ENCODE results near the gene IGLL5. TPM values are rescaled to one million over a fixed set of nuclear protein-coding genes. Genes with fewer than 3 reads are reported as not detected.

IGLL5 gene
- total and polyA plus RNA-seq, 2 experiments from 2014 or later: not detected

DNA sequence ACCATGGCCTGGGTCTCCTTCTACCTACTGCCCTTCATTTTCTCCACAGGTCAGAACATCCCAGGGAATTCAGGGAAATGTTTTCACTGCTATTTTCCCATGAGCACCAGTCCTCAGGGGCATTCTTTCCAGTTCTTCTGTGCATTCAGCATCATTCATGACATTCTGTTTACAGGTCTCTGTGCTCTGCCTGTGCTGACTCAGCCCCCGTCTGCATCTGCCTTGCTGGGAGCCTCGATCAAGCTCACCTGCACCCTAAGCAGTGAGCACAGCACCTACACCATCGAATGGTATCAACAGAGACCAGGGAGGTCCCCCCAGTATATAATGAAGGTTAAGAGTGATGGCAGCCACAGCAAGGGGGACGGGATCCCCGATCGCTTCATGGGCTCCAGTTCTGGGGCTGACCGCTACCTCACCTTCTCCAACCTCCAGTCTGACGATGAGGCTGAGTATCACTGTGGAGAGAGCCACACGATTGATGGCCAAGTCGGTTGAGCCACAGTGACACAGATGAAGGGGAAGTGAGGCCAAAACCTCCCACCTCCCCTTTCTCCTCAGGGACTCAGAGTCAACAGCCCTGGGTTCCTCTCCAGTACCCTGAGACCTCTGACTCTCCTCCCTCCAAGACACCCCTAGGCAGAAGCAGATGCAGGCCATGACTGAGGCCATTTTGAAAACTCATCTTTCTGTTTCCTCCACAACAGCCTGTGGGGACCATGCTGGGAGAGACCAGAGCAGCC lies 15.9 kb upstream of the IGLL5 start:
- no peak overlapping the region for H3K27ac ChIP-seq
- no peaks in the 10 kb centered on the region for H3K27me3 ChIP-seq
- H3K36me3 ChIP-seq: no peaks in the 10 kb centered on the region
- no peak for DNase-seq (ENCODE audit: low read depth in 1 of 2, low spot score in 1 of 2)
- H3K9me3 ChIP-seq (ENCODE audit: low read depth): no peaks in the 10 kb centered on the region
- H3K4me3 ChIP-seq: no peak overlapping the region
- H3K4me1 ChIP-seq (ENCODE audit: low read depth): no peaks in the 10 kb centered on the region
- TF ChIP-seq, protein P1, sequence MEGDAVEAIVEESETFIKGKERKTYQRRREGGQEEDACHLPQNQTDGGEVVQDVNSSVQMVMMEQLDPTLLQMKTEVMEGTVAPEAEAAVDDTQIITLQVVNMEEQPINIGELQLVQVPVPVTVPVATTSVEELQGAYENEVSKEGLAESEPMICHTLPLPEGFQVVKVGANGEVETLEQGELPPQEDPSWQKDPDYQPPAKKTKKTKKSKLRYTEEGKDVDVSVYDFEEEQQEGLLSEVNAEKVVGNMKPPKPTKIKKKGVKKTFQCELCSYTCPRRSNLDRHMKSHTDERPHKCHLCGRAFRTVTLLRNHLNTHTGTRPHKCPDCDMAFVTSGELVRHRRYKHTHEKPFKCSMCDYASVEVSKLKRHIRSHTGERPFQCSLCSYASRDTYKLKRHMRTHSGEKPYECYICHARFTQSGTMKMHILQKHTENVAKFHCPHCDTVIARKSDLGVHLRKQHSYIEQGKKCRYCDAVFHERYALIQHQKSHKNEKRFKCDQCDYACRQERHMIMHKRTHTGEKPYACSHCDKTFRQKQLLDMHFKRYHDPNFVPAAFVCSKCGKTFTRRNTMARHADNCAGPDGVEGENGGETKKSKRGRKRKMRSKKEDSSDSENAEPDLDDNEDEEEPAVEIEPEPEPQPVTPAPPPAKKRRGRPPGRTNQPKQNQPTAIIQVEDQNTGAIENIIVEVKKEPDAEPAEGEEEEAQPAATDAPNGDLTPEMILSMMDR (IDR thresholded peaks at IDR 0.05; ENCODE audit: low read depth, low read length): no peak

DNA sequence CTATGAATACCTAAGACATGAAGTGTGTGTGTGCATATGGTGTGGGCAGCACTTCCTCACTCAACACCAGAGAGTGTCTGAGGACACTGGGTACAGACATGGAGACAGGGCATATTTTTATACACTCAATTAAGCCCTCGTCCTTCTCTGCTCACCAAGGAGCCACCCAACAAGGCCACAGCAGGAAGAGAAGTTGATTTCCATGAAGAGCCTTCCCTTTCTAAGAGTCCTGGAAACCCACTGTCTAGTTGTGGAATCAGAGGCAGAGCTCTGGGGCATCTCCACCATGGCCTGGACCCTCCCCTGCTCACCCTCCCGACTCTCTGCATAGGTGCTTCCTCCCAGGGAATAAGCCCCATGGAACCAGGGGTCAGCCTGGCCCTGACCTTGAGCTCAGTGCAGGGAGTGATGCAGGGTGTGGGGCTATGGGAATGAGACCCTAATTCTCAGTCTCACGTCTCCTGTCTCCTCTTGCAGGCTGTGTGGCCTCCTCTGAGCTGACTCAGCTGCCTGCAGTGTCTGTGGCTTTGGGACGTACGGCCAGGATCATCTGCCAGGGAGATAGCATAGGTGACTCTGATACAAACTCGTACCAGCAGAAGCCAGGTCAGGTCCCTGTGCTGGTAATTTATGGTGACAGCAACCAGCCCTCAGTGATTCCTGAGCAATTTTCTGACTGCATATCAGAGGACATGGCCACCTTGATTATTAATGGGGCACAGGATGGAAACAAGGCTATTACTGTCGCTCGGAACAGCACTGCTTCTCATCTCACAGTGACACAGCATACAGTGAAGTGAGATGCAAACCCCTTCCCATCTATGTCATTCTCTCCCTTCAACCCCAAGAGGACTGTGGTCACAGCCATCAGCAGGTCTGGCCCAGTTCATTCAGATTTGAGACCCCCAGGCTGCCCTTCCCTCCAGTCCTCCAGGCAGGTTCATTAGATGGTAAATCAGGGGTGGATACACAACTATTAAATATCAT lies 14.6 kb upstream of the IGLL5 start:
- Histone ChIP-seq H3K27me3 (no peaks in the 10 kb centered on the region), H3K27ac (no peak overlapping the region)
- TF ChIP-seq, protein P1 (IDR thresholded peaks at IDR 0.05; ENCODE audit: low read depth, low read length): no peak

DNA sequence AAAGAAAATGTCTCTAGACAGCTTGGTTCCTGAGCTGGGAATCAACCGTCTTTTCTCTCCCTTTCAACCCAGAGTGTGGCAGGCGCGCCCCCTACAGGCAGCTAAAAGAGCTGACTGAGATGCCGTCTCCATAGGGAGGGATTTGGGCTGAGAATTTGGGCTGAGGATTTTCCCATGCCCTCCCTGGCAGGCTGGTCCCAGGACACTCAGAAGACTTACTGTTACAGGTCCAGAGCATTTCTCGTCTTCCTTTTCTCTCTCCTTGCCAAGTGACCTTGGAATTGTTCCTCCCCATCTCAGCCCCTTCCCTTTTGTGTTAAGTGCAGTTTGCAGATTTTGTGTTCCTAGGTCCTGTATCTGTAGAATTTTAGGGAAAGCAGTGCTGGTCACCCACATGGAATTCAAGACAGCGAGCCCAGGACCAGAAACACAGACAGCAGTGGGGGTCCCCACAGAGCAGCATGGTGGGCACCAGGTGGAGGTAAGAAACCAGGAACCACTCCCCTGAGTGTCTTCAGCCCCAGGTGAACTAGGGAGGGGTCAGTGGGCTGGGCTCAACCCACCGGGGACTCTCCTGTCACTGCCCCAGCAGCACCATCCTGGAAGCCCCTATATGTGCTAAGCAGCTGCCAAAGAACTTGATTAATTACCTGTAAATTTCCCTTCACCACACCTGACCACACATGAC lies 9.9 kb upstream of the IGLL5 start:
- no peaks in the 10 kb centered on the region for H3K36me3 ChIP-seq
- no peaks in the 10 kb centered on the region for H3K27me3 ChIP-seq
- no peaks in the 10 kb centered on the region for H3K9me3 ChIP-seq (ENCODE audit: low read depth)
- H3K27ac ChIP-seq: no peak overlapping the region
- H3K4me3 ChIP-seq: no peak overlapping the region
- TF ChIP-seq, protein P1 (IDR thresholded peaks at IDR 0.05; ENCODE audit: low read depth, low read length): peak; percentile 78
- H3K4me1 ChIP-seq (ENCODE audit: low read depth): no peaks in the 10 kb centered on the region
- peak in 1 of 2 donors; percentile 76 for DNase-seq (ENCODE audit: low read depth in 1 of 2, low spot score in 1 of 2)

More for the DNA sequence above, 14.6 kb upstream of the IGLL5 start:
- no peaks in the 10 kb centered on the region for H3K4me1 ChIP-seq (ENCODE audit: low read depth)
- no peak overlapping the region for H3K4me3 ChIP-seq
- H3K36me3 ChIP-seq: no peaks in the 10 kb centered on the region
- no peak for DNase-seq (ENCODE audit: low read depth in 1 of 2, low spot score in 1 of 2)
- no peaks in the 10 kb centered on the region for H3K9me3 ChIP-seq (ENCODE audit: low read depth)

DNA sequence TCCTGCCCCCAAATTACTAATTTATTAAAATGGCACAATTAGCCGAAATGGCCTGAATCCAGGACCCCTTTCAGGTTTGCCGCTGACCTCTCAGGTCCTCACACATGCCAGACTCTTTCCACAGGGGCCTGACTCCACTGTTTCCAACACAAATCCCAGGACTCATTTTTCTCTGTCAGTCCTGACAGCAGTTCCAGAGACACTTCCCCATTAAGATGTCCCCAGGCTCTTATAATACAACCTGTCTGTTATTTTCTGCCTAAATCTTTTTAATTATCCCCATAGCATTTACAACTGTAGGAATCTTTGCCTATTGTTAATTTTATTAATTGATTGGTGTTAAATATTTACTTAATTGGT lies 9.4 kb upstream of the IGLL5 start:
- TF ChIP-seq, protein P1 (IDR thresholded peaks at IDR 0.05; ENCODE audit: low read depth, low read length): no peak
- H3K27ac ChIP-seq: no peak overlapping the region
- DNase-seq (ENCODE audit: low read depth in 1 of 2, low spot score in 1 of 2): no peak
- no peaks in the 10 kb centered on the region for H3K9me3 ChIP-seq (ENCODE audit: low read depth)
- no peak overlapping the region for H3K4me3 ChIP-seq
- no peaks in the 10 kb centered on the region for H3K4me1 ChIP-seq (ENCODE audit: low read depth)
- no peaks in the 10 kb centered on the region for H3K36me3 ChIP-seq
- H3K27me3 ChIP-seq: no peaks in the 10 kb centered on the region
